IMR-90 (cell line): ENCODE results near the gene LTBP2. TPM values are rescaled to one million over a fixed set of nuclear protein-coding genes. Genes with fewer than 3 reads are reported as not detected.
A peak's percentile ranks its signal among the peaks of the same experiment; 100 is the strongest.

Source experiments
- ATAC-seq: fragments of 200-7000 bp; cut with Tn5 transposase; 2 replicates; pipeline ENCODE4 v1.9.1; 2020; ENCODE audit warnings: low read depth, mild to moderate bottlenecking, moderate library complexity
- BruUV-seq: library from RNA; stranded (reverse); fragments of 400-500 nt; replicated peaks from 2 replicates; lab custom pipeline; 2021; lab: Mats Ljungman, UMichigan
- CTCF ChIA-PET: fragments of 300-600 bp; formaldehyde crosslinking; extraction: SDS; loops from one replicate; lab custom pipeline; 2021; ENCODE audit warnings: antibody characterized with exemption; lab: Yijun Ruan, JAX
- POLR2A ChIA-PET: fragments of 300-600 bp; sonication (Branson Sonifier 250); formaldehyde crosslinking; loops from one replicate; lab custom pipeline; 2022; ENCODE audit warnings: antibody characterized with exemption; ENCODE audit not compliant: unreplicated experiment; lab: Charles Lee
- DNase-seq: peaks from one replicate; pipeline ENCODE4 v3.0.0; 2013
- H2AFZ ChIP-seq: replicated peaks from 2 replicates; pipeline ENCODE3; 2013; ENCODE audit warnings: low read length, mild to moderate bottlenecking; ENCODE audit not compliant: poor library complexity
- H2AK5ac ChIP-seq: 2 replicates; pipeline ENCODE4 v1.6.1; 2013; ENCODE audit warnings: low read depth, low read length, inconsistent platforms
- H2AK9ac ChIP-seq: replicated peaks from 2 replicates; pipeline ENCODE3; 2013; ENCODE audit warnings: mild to moderate bottlenecking, low read depth, low read length, moderate library complexity; ENCODE audit not compliant: poor library complexity
- H2BK120ac ChIP-seq: 2 replicates; pipeline ENCODE4 v1.6.1; 2013; ENCODE audit warnings: low read depth, low read length, inconsistent platforms
- H2BK15ac ChIP-seq: 3 replicates; pipeline ENCODE4 v1.6.1; 2013; ENCODE audit warnings: low read depth, low read length, inconsistent platforms
- H2BK20ac ChIP-seq: 2 replicates; pipeline ENCODE4 v1.6.1; 2013; ENCODE audit warnings: low read depth, mild to moderate bottlenecking, inconsistent platforms, low read length, moderate library complexity
- H2BK5ac ChIP-seq: 2 replicates; pipeline ENCODE4 v1.6.1; 2013; ENCODE audit warnings: mild to moderate bottlenecking, low read depth, low read length, inconsistent platforms; ENCODE audit not compliant: poor library complexity, severe bottlenecking
- H3K14ac ChIP-seq: replicated peaks from 2 replicates; pipeline ENCODE4 v1.6.1; 2013; ENCODE audit warnings: low read depth, low read length, inconsistent platforms
- H3K18ac ChIP-seq: 2 replicates; pipeline ENCODE4 v1.6.1; 2013; ENCODE audit warnings: low read depth, low read length, control low read depth
- H3K23ac ChIP-seq: 2 replicates; pipeline ENCODE4 v1.6.1; 2013; ENCODE audit warnings: low read depth, low read length, inconsistent platforms
- H3K27ac ChIP-seq: 2 replicates; pipeline ENCODE4 v1.5.1; 2013; ENCODE audit warnings: mild to moderate bottlenecking, control low read depth, low read length; ENCODE audit not compliant: insufficient read depth
- H3K27me3 ChIP-seq: 2 replicates; pipeline ENCODE4 v1.6.1; 2013; ENCODE audit warnings: low read length; ENCODE audit not compliant: control insufficient read depth, insufficient read depth
- H3K36me3 ChIP-seq: 2 replicates; pipeline ENCODE4 v1.6.1; 2013; ENCODE audit warnings: low read length, mixed read lengths; ENCODE audit not compliant: control insufficient read depth, insufficient read depth
- H3K4ac ChIP-seq: 2 replicates; pipeline ENCODE4 v1.6.1; 2013; ENCODE audit warnings: low read depth, low read length, inconsistent platforms
- H3K4me1 ChIP-seq: 2 replicates; pipeline ENCODE4 v1.6.1; 2013; ENCODE audit warnings: low read length, mixed read lengths; ENCODE audit not compliant: control insufficient read depth, insufficient read depth
- H3K4me2 ChIP-seq: 2 replicates; pipeline ENCODE4 v1.6.1; 2013; ENCODE audit warnings: low read depth, mild to moderate bottlenecking, control low read depth, low read length, moderate library complexity
- H3K4me3 ChIP-seq: 2 replicates; pipeline ENCODE4 v1.5.1; 2013; ENCODE audit warnings: low read depth, mild to moderate bottlenecking, control low read depth, low read length, moderate library complexity; ENCODE audit not compliant: insufficient read depth
- H3K56ac ChIP-seq: 2 replicates; pipeline ENCODE4 v1.6.1; 2013; ENCODE audit warnings: low read length, inconsistent platforms; ENCODE audit not compliant: insufficient read depth; ENCODE audit errors: extremely low read depth
- H3K79me1 ChIP-seq, 2 experiments: 2 replicates each; pipeline ENCODE4 v1.6.1; 2013; ENCODE audit warnings: low read length in 2 of 2, inconsistent platforms in 1 of 2, low read depth in 1 of 2
- H3K9ac ChIP-seq: 2 replicates; pipeline ENCODE4 v1.6.1; 2013; ENCODE audit warnings: low read depth, low read length, control low read depth
- H3K9me1 ChIP-seq: 2 replicates; pipeline ENCODE4 v1.6.1; 2013; ENCODE audit warnings: low read length, inconsistent platforms; ENCODE audit not compliant: insufficient read depth
- H3K9me3 ChIP-seq: 2 replicates; pipeline ENCODE4 v1.6.1; 2013; ENCODE audit warnings: low read length; ENCODE audit not compliant: control insufficient read depth, insufficient read depth
- H4K20me1 ChIP-seq: 2 replicates; pipeline ENCODE4 v1.6.1; 2013; ENCODE audit warnings: low read length, inconsistent platforms; ENCODE audit not compliant: insufficient read depth
- H4K5ac ChIP-seq: 2 replicates; pipeline ENCODE4 v1.6.1; 2013; ENCODE audit warnings: mild to moderate bottlenecking, low read depth, low read length, control low read depth
- H4K8ac ChIP-seq, 2 experiments: 2 replicates each; pipeline ENCODE4 v1.6.1; 2013; ENCODE audit warnings: low read depth in 2 of 2, low read length in 2 of 2, control low read depth in 1 of 2, inconsistent platforms in 1 of 2
- H4K91ac ChIP-seq: 2 replicates; pipeline ENCODE4 v1.6.1; 2013; ENCODE audit warnings: low read depth, low read length, inconsistent platforms; ENCODE audit not compliant: insufficient read depth
- CEBPB ChIP-seq: IDR thresholded peaks from 2 replicates; pipeline ENCODE4 v1.6.1; 2012; ENCODE audit warnings: low read depth, low read length, improper control_type of control experiment
- CTCF ChIP-seq: conservative IDR thresholded peaks from 2 replicates; pipeline ENCODE4 v1.5.1; 2012; ENCODE audit warnings: mild to moderate bottlenecking, low read depth, low read length, improper control_type of control experiment
- ELK1 ChIP-seq: fragments of 150-350 bp; IDR thresholded peaks from 2 replicates; pipeline ENCODE4 v1.6.1; 2016; ENCODE audit warnings: low read depth, mild to moderate bottlenecking, low read length, moderate library complexity, borderline replicate concordance
- POLR2A ChIP-seq: IDR thresholded peaks from 2 replicates; pipeline ENCODE4 v1.6.1; 2012; ENCODE audit warnings: mild to moderate bottlenecking, low read depth, low read length
- RFX5 ChIP-seq: IDR thresholded peaks from 2 replicates; pipeline ENCODE4 v1.8.0; 2012; ENCODE audit warnings: low read depth, mild to moderate bottlenecking, low read length, moderate library complexity
- WGBS, 2 experiments: methylation state at CpG; one replicate each; pipeline versions ENCODE4 v1.1.5 to v1.1.7; 2013; ENCODE audit warnings: missing lambda C conversion rate in 2 of 2; ENCODE audit not compliant: insufficient read length in 1 of 2; ENCODE audit errors: extremely low coverage in 2 of 2; 5-methylcytosine and 5-hydroxymethylcytosine counted together
- dilution Hi-C: fragments of 300-500 bp; cut with HindIII; formaldehyde crosslinking; loops from one replicate; pipeline ENCODE4 v1.14.3; 2018; ENCODE audit warnings: low sequenced_read_pairs; ENCODE audit not compliant: unreplicated experiment
- in situ Hi-C: fragments of 300-500 bp; cut with MboI; formaldehyde crosslinking; loops from 3 replicates; pipeline ENCODE4 v1.14.3; 2019; ENCODE audit warnings: low sequenced_read_pairs, inconsistent platforms, mixed read lengths
- intact Hi-C: fragments of 100-400 bp; cut with micrococcal nuclease; formaldehyde crosslinking; loops from 2 replicates; pipeline ENCODE4 v1.10.0; 2022
- polyA plus RNA-seq, 3 experiments: library from polyadenylated mRNA; depleted of rRNA; stranded (reverse); fragments of >200 nt; gene quantifications; 2 replicates each; pipeline ENCODE4 v1.2.3, GENCODE V29; 2012; ENCODE audit warnings: low replicate concordance in 1 of 3
- total RNA-seq: library from RNA; depleted of rRNA; stranded (reverse); fragments of >200 nt; gene quantifications from 2 replicates; pipeline ENCODE4 v1.2.3, GENCODE V29; 2012

Gene LTBP2
- total and polyA plus RNA-seq, 2 of the 4 experiments (the other 2 are of a cell fraction), result 23.8 to 79.3 TPM

GRCh38 chr14:74628418-74628817 lies 16.4 kb upstream of the LTBP2 start:
- in situ Hi-C loops, result no loop called here
- CTCF ChIA-PET, result no interaction called here
- POLR2A ChIA-PET, result no interaction called here

More at GRCh38 chr14:74628418-74628817, 16.4 kb upstream of the LTBP2 start:
- no peak overlapping the region for H3K56ac ChIP-seq
- no peak overlapping the region for H4K8ac ChIP-seq
- no peak overlapping the region for H3K27ac ChIP-seq
- H3K27me3 ChIP-seq, result no peaks in the 10 kb centered on the region
- no peak overlapping the region for H3K4me3 ChIP-seq
- H3K9ac ChIP-seq, result no peak overlapping the region
- H3K23ac ChIP-seq, result no peak overlapping the region
- H4K5ac ChIP-seq, result no peak overlapping the region
- no peak overlapping the region for H2BK15ac ChIP-seq
- no peak overlapping the region for H3K4ac ChIP-seq
- TF ChIP-seq ELK1 (no peak), RFX5 (no peak), POLR2A (no peak), CEBPB (no peak), CTCF (no peak)
- H3K36me3 ChIP-seq, result no peaks in the 10 kb centered on the region
- no peak overlapping the region for H3K14ac ChIP-seq
- no peak overlapping the region for H4K91ac ChIP-seq
- no peak overlapping the region for H2BK20ac ChIP-seq
- peaks cover 16% of the 10 kb centered on the region for H3K9me1 ChIP-seq
- no peak overlapping the region for H2AFZ ChIP-seq
- peak overlapping the region; percentile 64; the same call in 1 of the 2 replicates for H2AK5ac ChIP-seq
- no peak overlapping the region for H3K18ac ChIP-seq
- H3K9me3 ChIP-seq, result no peaks in the 10 kb centered on the region
- BruUV-seq, result no TSS peak
- H3K4me1 ChIP-seq, result peaks cover 16% of the 10 kb centered on the region
- H3K4me2 ChIP-seq, result no peak overlapping the region
- H2BK5ac ChIP-seq, result no peak overlapping the region
- intact Hi-C loops (no loop called here), dilution Hi-C loops (no loop called here)
- DNase-seq (no peak), ATAC-seq (no peak)
- H3K79me1 ChIP-seq, result no peaks in the 10 kb centered on the region
- WGBS, 2 experiments, result 100% methylated on average over 1 of the region's 5 CpGs; no CpG with 5 or more reads in 1 of the 2 experiments
- H4K20me1 ChIP-seq, result no peaks in the 10 kb centered on the region
- no peak overlapping the region for H2AK9ac ChIP-seq
- H2BK120ac ChIP-seq, result no peak overlapping the region
